Activated naive CD4-positive, alpha-beta T cell treated with anti-CD3 and anti-CD28 coated beads, Interleukin-2, amount 50 U/mL, for 24 hours (primary cell): ENCODE results near the gene ERRFI1.

Source experiments
- H3K27ac Mint-ChIP-seq: one replicate; pipeline ENCODE4 v1.8.0; 2021; ENCODE audit warnings: mild to moderate bottlenecking, mixed read lengths
- H3K27me3 Mint-ChIP-seq: one replicate; pipeline ENCODE4 v1.8.0; 2021; ENCODE audit warnings: mixed read lengths
- H3K36me3 Mint-ChIP-seq: one replicate; pipeline ENCODE4 v1.8.0; 2021; ENCODE audit warnings: mixed read lengths
- H3K4me1 Mint-ChIP-seq: one replicate; pipeline ENCODE4 v1.8.0; 2021; ENCODE audit warnings: mixed read lengths
- H3K4me3 Mint-ChIP-seq: one replicate; pipeline ENCODE4 v1.8.0; 2021; ENCODE audit warnings: mild to moderate bottlenecking, mixed read lengths
- H3K9me3 Mint-ChIP-seq: one replicate; pipeline ENCODE4 v1.8.0; 2021; ENCODE audit warnings: mixed read lengths

The ERRFI1 gene

GRCh38 chr1:8015809-8016165, 10.3 kb downstream of the ERRFI1 start:
- H3K4me3 Mint-ChIP-seq: no peak overlapping the region
- H3K9me3 Mint-ChIP-seq: no peaks in the 10 kb centered on the region
- H3K36me3 Mint-ChIP-seq: no peaks in the 10 kb centered on the region
- no peak overlapping the region for H3K27ac Mint-ChIP-seq
- peaks cover 2% of the 10 kb centered on the region for H3K27me3 Mint-ChIP-seq
- no peaks in the 10 kb centered on the region for H3K4me1 Mint-ChIP-seq

GRCh38 chr1:8015036-8015808, 10.9 kb downstream of the ERRFI1 start:
- no peaks in the 10 kb centered on the region for H3K9me3 Mint-ChIP-seq
- H3K4me1 Mint-ChIP-seq: no peaks in the 10 kb centered on the region
- H3K36me3 Mint-ChIP-seq: no peaks in the 10 kb centered on the region
- no peak overlapping the region for H3K27ac Mint-ChIP-seq
- peaks cover 2% of the 10 kb centered on the region for H3K27me3 Mint-ChIP-seq
- no peak overlapping the region for H3K4me3 Mint-ChIP-seq

- Mint-ChIP-seq H3K9me3 (no peaks in the 10 kb centered on the region), H3K27me3 (peaks cover 2% of the 10 kb centered on the region), H3K4me3 (no peak overlapping the region), H3K36me3 (peaks cover 2% of the 10 kb centered on the region), H3K27ac (no peak overlapping the region), H3K4me1 (no peaks in the 10 kb centered on the region)
Observed at GRCh38 chr1:8014381-8014988, 11.6 kb downstream of the ERRFI1 start.

- H3K27ac Mint-ChIP-seq: no peak overlapping the region
- no peak overlapping the region for H3K4me3 Mint-ChIP-seq
- H3K4me1 Mint-ChIP-seq: no peaks in the 10 kb centered on the region
- H3K9me3 Mint-ChIP-seq: no peaks in the 10 kb centered on the region
- H3K27me3 Mint-ChIP-seq: peaks cover 2% of the 10 kb centered on the region
- H3K36me3 Mint-ChIP-seq: peaks cover 2% of the 10 kb centered on the region
Observed at GRCh38 chr1:8013800-8014199, 12.3 kb downstream of the ERRFI1 start.

- peaks cover 2% of the 10 kb centered on the region for H3K27me3 Mint-ChIP-seq
- peaks cover 2% of the 10 kb centered on the region for H3K36me3 Mint-ChIP-seq
- H3K27ac Mint-ChIP-seq: no peak overlapping the region
- no peaks in the 10 kb centered on the region for H3K4me1 Mint-ChIP-seq
- no peak overlapping the region for H3K4me3 Mint-ChIP-seq
- H3K9me3 Mint-ChIP-seq: no peaks in the 10 kb centered on the region
Observed at GRCh38 chr1:8013399-8013798, 12.7 kb downstream of the ERRFI1 start.

GRCh38 chr1:8012955-8013354, 13.2 kb downstream of the ERRFI1 start:
- H3K4me3 Mint-ChIP-seq: no peak overlapping the region
- no peak overlapping the region for H3K27ac Mint-ChIP-seq
- H3K9me3 Mint-ChIP-seq: no peaks in the 10 kb centered on the region
- peaks cover under 1% of the 10 kb centered on the region for H3K27me3 Mint-ChIP-seq
- H3K36me3 Mint-ChIP-seq: peaks cover 2% of the 10 kb centered on the region
- H3K4me1 Mint-ChIP-seq: no peaks in the 10 kb centered on the region

- no peaks in the 10 kb centered on the region for H3K27me3 Mint-ChIP-seq
- no peak overlapping the region for H3K27ac Mint-ChIP-seq
- peaks cover 2% of the 10 kb centered on the region for H3K36me3 Mint-ChIP-seq
- H3K4me3 Mint-ChIP-seq: no peak overlapping the region
- H3K4me1 Mint-ChIP-seq: no peaks in the 10 kb centered on the region
- H3K9me3 Mint-ChIP-seq: no peaks in the 10 kb centered on the region
Observed at GRCh38 chr1:8011923-8012858, 13.9 kb downstream of the ERRFI1 start.

GRCh38 chr1:8011016-8011415, 15.1 kb downstream of the ERRFI1 start:
- Mint-ChIP-seq H3K27ac (no peak overlapping the region), H3K36me3 (peaks cover 2% of the 10 kb centered on the region), H3K4me1 (no peaks in the 10 kb centered on the region), H3K9me3 (no peaks in the 10 kb centered on the region), H3K27me3 (no peaks in the 10 kb centered on the region), H3K4me3 (no peak overlapping the region)

- H3K4me3 Mint-ChIP-seq: no peak overlapping the region
- no peaks in the 10 kb centered on the region for H3K27me3 Mint-ChIP-seq
- no peaks in the 10 kb centered on the region for H3K4me1 Mint-ChIP-seq
- peaks cover 2% of the 10 kb centered on the region for H3K36me3 Mint-ChIP-seq
- H3K9me3 Mint-ChIP-seq: no peaks in the 10 kb centered on the region
- no peak overlapping the region for H3K27ac Mint-ChIP-seq
Observed at GRCh38 chr1:8010080-8010664, 15.9 kb downstream of the ERRFI1 start.

GRCh38 chr1:8009043-8010002, 16.8 kb downstream of the ERRFI1 start:
- Mint-ChIP-seq H3K9me3 (no peaks in the 10 kb centered on the region), H3K27ac (no peak overlapping the region), H3K27me3 (no peaks in the 10 kb centered on the region), H3K36me3 (peaks cover 2% of the 10 kb centered on the region), H3K4me1 (no peaks in the 10 kb centered on the region), H3K4me3 (no peak overlapping the region)

GRCh38 chr1:8006037-8006963, 19.8 kb downstream of the ERRFI1 start:
- no peaks in the 10 kb centered on the region for H3K9me3 Mint-ChIP-seq
- H3K27ac Mint-ChIP-seq: no peak overlapping the region
- H3K4me1 Mint-ChIP-seq: no peaks in the 10 kb centered on the region
- H3K27me3 Mint-ChIP-seq: no peaks in the 10 kb centered on the region
- no peak overlapping the region for H3K4me3 Mint-ChIP-seq
- H3K36me3 Mint-ChIP-seq: peaks cover 4% of the 10 kb centered on the region

GRCh38 chr1:8004803-8005573, 21.1 kb downstream of the ERRFI1 start:
- peaks cover 6% of the 10 kb centered on the region for H3K36me3 Mint-ChIP-seq
- H3K4me3 Mint-ChIP-seq: no peak overlapping the region
- no peaks in the 10 kb centered on the region for H3K4me1 Mint-ChIP-seq
- H3K9me3 Mint-ChIP-seq: no peaks in the 10 kb centered on the region
- H3K27ac Mint-ChIP-seq: no peak overlapping the region
- H3K27me3 Mint-ChIP-seq: no peaks in the 10 kb centered on the region

- Mint-ChIP-seq H3K4me3 (no peak overlapping the region), H3K27ac (no peak overlapping the region), H3K9me3 (no peaks in the 10 kb centered on the region), H3K36me3 (peaks cover 6% of the 10 kb centered on the region), H3K4me1 (no peaks in the 10 kb centered on the region), H3K27me3 (no peaks in the 10 kb centered on the region)
Observed at GRCh38 chr1:8004113-8004802, 21.9 kb downstream of the ERRFI1 start.
